ENCODE data around the gene FGD2.
"Not testable (repeated sequence)": the region's sequence is repeated elsewhere in the genome, so short reads cannot be mapped to it uniquely, and the experiment has no call there.

The FGD2 gene

GRCh38 chr6:36984581-36985416 is 20.7 kb upstream of the FGD2 start:
- Histone ChIP-seq H3K4me1 (ENCODE audit: insufficient read depth, low read length) (peaks cover 62% of the 10 kb centered on the region), H3K4me3 (ENCODE audit: low read depth in 1 of 2, low read length in 2 of 2) (peak overlapping the region; percentile 62 to 75), H3K27ac (ENCODE audit: low read depth, low read length) (peak overlapping the region; percentile 95), H3K27me3 (ENCODE audit: control insufficient read depth in 1 of 2, insufficient read depth in 2 of 2, low read length in 2 of 2) (no peaks in the 10 kb centered on the region), H3K9me3 (ENCODE audit: low read length) (no peaks in the 10 kb centered on the region), H3K36me3 (ENCODE audit: insufficient read depth, low read length) (peaks cover 6% of the 10 kb centered on the region), H3K9ac (ENCODE audit: low read length) (peak overlapping the region; percentile 82)

- Histone ChIP-seq H3K4me3 (ENCODE audit: low read depth in 1 of 2, low read length in 2 of 2) (peak overlapping the region; percentile 62 to 75), H3K9ac (ENCODE audit: low read length) (peak overlapping the region; percentile 82), H3K4me1 (ENCODE audit: insufficient read depth, low read length) (peaks cover 56% of the 10 kb centered on the region), H3K27ac (ENCODE audit: low read depth, low read length) (peak overlapping the region; percentile 95), H3K9me3 (ENCODE audit: low read length) (no peaks in the 10 kb centered on the region), H3K36me3 (ENCODE audit: insufficient read depth, low read length) (peaks cover 5% of the 10 kb centered on the region), H3K27me3 (ENCODE audit: control insufficient read depth in 1 of 2, insufficient read depth in 2 of 2, low read length in 2 of 2) (no peaks in the 10 kb centered on the region)
Measured at GRCh38 chr6:36985417-36985807, 20.0 kb upstream of the FGD2 start.

- Histone ChIP-seq H3K27me3 (ENCODE audit: control insufficient read depth in 1 of 2, insufficient read depth in 2 of 2, low read length in 2 of 2) (no peaks in the 10 kb centered on the region), H3K9me3 (ENCODE audit: low read length) (no peaks in the 10 kb centered on the region), H3K27ac (ENCODE audit: low read depth, low read length) (peak within 1 kb of the TSS; percentile 95), H3K36me3 (ENCODE audit: insufficient read depth, low read length) (no peaks in the 10 kb centered on the region), H3K4me3 (ENCODE audit: low read depth in 1 of 2, low read length in 2 of 2) (peak within 1 kb of the TSS; percentile 62 to 75), H3K4me1 (ENCODE audit: insufficient read depth, low read length) (peaks cover 52% of the 10 kb centered on the region), H3K9ac (ENCODE audit: low read length) (peak within 1 kb of the TSS; percentile 86)
Measured at GRCh38 chr6:36985808-36986703, 19.4 kb upstream of the FGD2 start, which contains the start of gene MTCH1. Gene MTCH1, minus strand, starts transcription at chr6:36986196. Its CDS starts 23 bp downstream, at chr6:36986173.

- Histone ChIP-seq H3K27ac (ENCODE audit: low read depth, low read length) (peak overlapping the region; percentile 95), H3K9me3 (ENCODE audit: low read length) (no peaks in the 10 kb centered on the region), H3K9ac (ENCODE audit: low read length) (peak overlapping the region; percentile 86), H3K27me3 (ENCODE audit: control insufficient read depth in 1 of 2, insufficient read depth in 2 of 2, low read length in 2 of 2) (no peaks in the 10 kb centered on the region), H3K4me1 (ENCODE audit: insufficient read depth, low read length) (peaks cover 46% of the 10 kb centered on the region), H3K4me3 (ENCODE audit: low read depth in 1 of 2, low read length in 2 of 2) (peak overlapping the region; percentile 52 to 75), H3K36me3 (ENCODE audit: insufficient read depth, low read length) (no peaks in the 10 kb centered on the region)
Measured at GRCh38 chr6:36986704-36987047, 18.8 kb upstream of the FGD2 start.

GRCh38 chr6:36989264-36989663 is 16.2 kb upstream of the FGD2 start:
- H3K27ac ChIP-seq (ENCODE audit: low read depth, low read length): no peak overlapping the region
- H3K9ac ChIP-seq (ENCODE audit: low read length): no peak overlapping the region
- no peak overlapping the region for H3K4me3 ChIP-seq (ENCODE audit: low read depth in 1 of 2, low read length in 2 of 2)
- H3K4me1 ChIP-seq (ENCODE audit: insufficient read depth, low read length): peaks cover 25% of the 10 kb centered on the region
- no peaks in the 10 kb centered on the region for H3K36me3 ChIP-seq (ENCODE audit: insufficient read depth, low read length)
- H3K9me3 ChIP-seq (ENCODE audit: low read length): no peaks in the 10 kb centered on the region
- no peaks in the 10 kb centered on the region for H3K27me3 ChIP-seq (ENCODE audit: control insufficient read depth in 1 of 2, insufficient read depth in 2 of 2, low read length in 2 of 2)

- H3K4me3 ChIP-seq (ENCODE audit: low read depth in 1 of 2, low read length in 2 of 2); H3K9me3 ChIP-seq (ENCODE audit: low read length); H3K9ac ChIP-seq (ENCODE audit: low read length); H3K27me3 ChIP-seq (ENCODE audit: control insufficient read depth in 1 of 2, insufficient read depth in 2 of 2, low read length in 2 of 2); H3K27ac ChIP-seq (ENCODE audit: low read depth, low read length); H3K36me3 ChIP-seq (ENCODE audit: insufficient read depth, low read length): not testable (repeated sequence)
- peaks cover 15% of the 10 kb centered on the region for H3K4me1 ChIP-seq (ENCODE audit: insufficient read depth, low read length)
Measured at GRCh38 chr6:36990401-36990800, 15.1 kb upstream of the FGD2 start.

GRCh38 chr6:36997811-36998722 is 7.4 kb upstream of the FGD2 start:
- H3K36me3 ChIP-seq (ENCODE audit: insufficient read depth, low read length): no peaks in the 10 kb centered on the region
- H3K27ac ChIP-seq (ENCODE audit: low read depth, low read length): peak overlapping the region; percentile 77
- no peak overlapping the region for H3K4me3 ChIP-seq (ENCODE audit: low read depth in 1 of 2, low read length in 2 of 2)
- H3K9me3 ChIP-seq (ENCODE audit: low read length): no peaks in the 10 kb centered on the region
- no peaks in the 10 kb centered on the region for H3K27me3 ChIP-seq (ENCODE audit: control insufficient read depth in 1 of 2, insufficient read depth in 2 of 2, low read length in 2 of 2)
- peaks cover 20% of the 10 kb centered on the region for H3K4me1 ChIP-seq (ENCODE audit: insufficient read depth, low read length)
- H3K9ac ChIP-seq (ENCODE audit: low read length): no peak overlapping the region

- H3K9me3 ChIP-seq (ENCODE audit: low read length): no peaks in the 10 kb centered on the region
- no peak overlapping the region for H3K9ac ChIP-seq (ENCODE audit: low read length)
- peak overlapping the region in 1 of 2 donors; percentile 20 for H3K4me3 ChIP-seq (ENCODE audit: low read depth in 1 of 2, low read length in 2 of 2)
- no peaks in the 10 kb centered on the region for H3K27me3 ChIP-seq (ENCODE audit: control insufficient read depth in 1 of 2, insufficient read depth in 2 of 2, low read length in 2 of 2)
- H3K36me3 ChIP-seq (ENCODE audit: insufficient read depth, low read length): no peaks in the 10 kb centered on the region
- H3K4me1 ChIP-seq (ENCODE audit: insufficient read depth, low read length): peaks cover 20% of the 10 kb centered on the region
- peak overlapping the region; percentile 73 for H3K27ac ChIP-seq (ENCODE audit: low read depth, low read length)
Measured at GRCh38 chr6:36998723-36999038, 6.8 kb upstream of the FGD2 start.

GRCh38 chr6:36999061-36999750 is 6.2 kb upstream of the FGD2 start:
- peaks cover 20% of the 10 kb centered on the region for H3K4me1 ChIP-seq (ENCODE audit: insufficient read depth, low read length)
- H3K36me3 ChIP-seq (ENCODE audit: insufficient read depth, low read length): no peaks in the 10 kb centered on the region
- no peaks in the 10 kb centered on the region for H3K9me3 ChIP-seq (ENCODE audit: low read length)
- H3K9ac ChIP-seq (ENCODE audit: low read length): no peak overlapping the region
- H3K27ac ChIP-seq (ENCODE audit: low read depth, low read length): peak overlapping the region; percentile 73
- no peak overlapping the region for H3K4me3 ChIP-seq (ENCODE audit: low read depth in 1 of 2, low read length in 2 of 2)
- H3K27me3 ChIP-seq (ENCODE audit: control insufficient read depth in 1 of 2, insufficient read depth in 2 of 2, low read length in 2 of 2): no peaks in the 10 kb centered on the region

- H3K4me3 ChIP-seq (ENCODE audit: low read depth in 1 of 2, low read length in 2 of 2): no peak overlapping the region
- H3K9ac ChIP-seq (ENCODE audit: low read length): no peak overlapping the region
- H3K27me3 ChIP-seq (ENCODE audit: control insufficient read depth in 1 of 2, insufficient read depth in 2 of 2, low read length in 2 of 2): no peaks in the 10 kb centered on the region
- peaks cover 20% of the 10 kb centered on the region for H3K4me1 ChIP-seq (ENCODE audit: insufficient read depth, low read length)
- H3K36me3 ChIP-seq (ENCODE audit: insufficient read depth, low read length): no peaks in the 10 kb centered on the region
- H3K9me3 ChIP-seq (ENCODE audit: low read length): no peaks in the 10 kb centered on the region
- H3K27ac ChIP-seq (ENCODE audit: low read depth, low read length): no peak overlapping the region
Measured at GRCh38 chr6:36999751-37000125, 5.7 kb upstream of the FGD2 start.
